PC-3 (cell line): ENCODE measurements around the gene XPA. TPM values are rescaled to one million over a fixed set of nuclear protein-coding genes. Genes with fewer than 3 reads are reported as not detected.

Source experiments
- ATAC-seq: fragments of 200-7000 bp; cut with Tn5 transposase; 2 replicates; pipeline ENCODE4 v1.9.1; 2020; ENCODE audit warnings: mild to moderate bottlenecking, moderate library complexity
- BruUV-seq: library from RNA; stranded (reverse); fragments of 400-500 nt; replicated peaks from 2 replicates; lab custom pipeline; 2021; lab: Mats Ljungman, UMichigan
- CTCF ChIA-PET: fragments of 300-600 bp; sonication (Branson Sonifier 250); formaldehyde crosslinking; loops from one replicate; lab custom pipeline; 2022; ENCODE audit warnings: antibody characterized with exemption; lab: Charles Lee
- POLR2A ChIA-PET: fragments of 300-600 bp; sonication (Branson Sonifier 250); formaldehyde crosslinking; loops from one replicate; lab custom pipeline; 2022; ENCODE audit warnings: antibody characterized with exemption; ENCODE audit not compliant: unreplicated experiment; lab: Charles Lee
- DNase-seq: peaks from one replicate; pipeline ENCODE4 v3.0.0-alpha.2; 2015
- H2AFZ ChIP-seq: fragments of 300-600 bp; sonication (generic); 2 replicates; pipeline ENCODE4 v1.6.0; 2016; ENCODE audit warnings: antibody characterized with exemption, low read length
- H3F3A ChIP-seq: fragments of 300-600 bp; sonication (generic); one replicate; pipeline ENCODE4 v1.6.0; 2017; ENCODE audit warnings: antibody characterized with exemption, low read length, control low read depth, mild to moderate bottlenecking; ENCODE audit not compliant: unreplicated experiment
- H3K27ac ChIP-seq: fragments of 300-600 bp; sonication (generic); 2 replicates; pipeline ENCODE4 v1.5.1; 2016; ENCODE audit warnings: mild to moderate bottlenecking, low read length
- H3K27me3 ChIP-seq: fragments of 300-600 bp; sonication (generic); 2 replicates; pipeline ENCODE4 v1.6.1; 2016; ENCODE audit warnings: low read length, mixed read lengths
- H3K36me3 ChIP-seq: fragments of 300-600 bp; sonication (generic); 2 replicates; pipeline ENCODE4 v1.6.1; 2016; ENCODE audit warnings: low read depth, mixed run types, low read length, mixed read lengths
- H3K4me1 ChIP-seq: fragments of 300-600 bp; sonication (generic); 2 replicates; pipeline ENCODE4 v1.5.1; 2016; ENCODE audit warnings: low read length; ENCODE audit not compliant: insufficient read depth
- H3K4me2 ChIP-seq: fragments of 300-600 bp; sonication (generic); 2 replicates; pipeline ENCODE4 v1.6.0; 2016; ENCODE audit warnings: low read length
- H3K4me3 ChIP-seq: fragments of 300-600 bp; sonication (generic); 2 replicates; pipeline ENCODE4 v1.5.1; 2016; ENCODE audit warnings: mild to moderate bottlenecking, low read length, mixed read lengths
- H3K79me2 ChIP-seq: fragments of 300-600 bp; sonication (generic); 2 replicates; pipeline ENCODE4 v1.6.1; 2017; ENCODE audit warnings: low read length, mixed read lengths
- H3K9ac ChIP-seq: fragments of 300-600 bp; sonication (generic); 2 replicates; pipeline ENCODE4 v1.6.0; 2016; ENCODE audit warnings: mild to moderate bottlenecking, low read length
- H3K9me2 ChIP-seq: fragments of 300-600 bp; sonication (generic); replicated peaks from 2 replicates; pipeline ENCODE4 v1.6.1; 2016; ENCODE audit warnings: mixed run types, low read length, mixed read lengths
- H3K9me3 ChIP-seq: fragments of 300-600 bp; sonication (generic); 2 replicates; pipeline ENCODE4 v1.6.1; 2016; ENCODE audit warnings: low read length, mixed read lengths
- H4K20me1 ChIP-seq: fragments of 300-600 bp; sonication (generic); 2 replicates; pipeline ENCODE4 v1.6.1; 2016; ENCODE audit warnings: low read length, mixed read lengths
- CTCF ChIP-seq: fragments of 300-600 bp; sonication (generic); conservative IDR thresholded peaks from 2 replicates; pipeline ENCODE4 v1.5.1; 2017; ENCODE audit warnings: antibody characterized with exemption, low read depth, mild to moderate bottlenecking, low read length
- EZH2 ChIP-seq: fragments of 300-600 bp; sonication (generic); IDR thresholded peaks from one replicate; pipeline ENCODE4 v1.6.1; 2017; ENCODE audit warnings: antibody characterized with exemption, mild to moderate bottlenecking, low read length; ENCODE audit not compliant: unreplicated experiment
- EZH2phosphoT487 ChIP-seq: fragments of 300-600 bp; sonication (generic); IDR thresholded peaks from 2 replicates; pipeline ENCODE4 v1.6.1; 2018; ENCODE audit warnings: mild to moderate bottlenecking, antibody characterized with exemption, low read length, borderline replicate concordance
- intact Hi-C: fragments of 100-400 bp; cut with micrococcal nuclease; formaldehyde crosslinking; loops from 2 replicates; pipeline ENCODE4 v1.9.0; 2023
- total RNA-seq: library from RNA; depleted of rRNA; stranded (reverse); fragments of >200 nt; gene quantifications from 2 replicates; pipeline ENCODE4 v1.2.3, GENCODE V29; 2014

The XPA gene
- total RNA-seq, 1 experiment from 2014 or later, result 9.4 TPM

GRCh38 chr9:97670586-97670985 lies 26.6 kb downstream of the XPA start:
- Histone ChIP-seq H3K9me2 (no peaks in the 10 kb centered on the region), H3F3A (no peaks in the 10 kb centered on the region), H3K27ac (no peak overlapping the region), H4K20me1 (no peaks in the 10 kb centered on the region), H3K4me2 (no peak overlapping the region), H3K27me3 (no peaks in the 10 kb centered on the region), H3K79me2 (no peaks in the 10 kb centered on the region), H3K4me3 (no peak overlapping the region), H3K4me1 (no peaks in the 10 kb centered on the region), H3K36me3 (peaks cover 76% of the 10 kb centered on the region), H2AFZ (no peak overlapping the region), H3K9ac (no peak overlapping the region), H3K9me3 (no peaks in the 10 kb centered on the region)
- ChIA-PET POLR2A (no interaction called here), CTCF (no interaction called here)
- BruUV-seq, result no TSS peak
- intact Hi-C loops, result no loop called here
- DNase-seq (no peak), ATAC-seq (no peak)
- TF ChIP-seq CTCF, result no peak
- no peak for TF ChIP-seq EZH2
- TF ChIP-seq EZH2phosphoT487, result no peak

GRCh38 chr9:97668485-97668884 lies 28.7 kb downstream of the XPA start:
- no peak overlapping the region for H3K4me3 ChIP-seq
- no peak overlapping the region for H3K27ac ChIP-seq
- no peaks in the 10 kb centered on the region for H3K79me2 ChIP-seq
- ATAC-seq, result no peak
- H3K9me3 ChIP-seq, result no peaks in the 10 kb centered on the region
- TF ChIP-seq CTCF (no peak), EZH2 (no peak), EZH2phosphoT487 (no peak)
- no peak overlapping the region for H3K9ac ChIP-seq
- H3F3A ChIP-seq, result no peaks in the 10 kb centered on the region
- H3K4me1 ChIP-seq, result no peaks in the 10 kb centered on the region
- H3K36me3 ChIP-seq, result peaks cover 65% of the 10 kb centered on the region
- no peaks in the 10 kb centered on the region for H3K9me2 ChIP-seq
- no peaks in the 10 kb centered on the region for H3K27me3 ChIP-seq
- no peak overlapping the region for H3K4me2 ChIP-seq
- POLR2A ChIA-PET, result no interaction called here
- no peak overlapping the region for H2AFZ ChIP-seq
- intact Hi-C loops, result no loop called here
- no peak for DNase-seq
- no peaks in the 10 kb centered on the region for H4K20me1 ChIP-seq
- no TSS peak for BruUV-seq
- CTCF ChIA-PET, result no interaction called here

- no peak overlapping the region for H3K4me2 ChIP-seq
- H3K9me3 ChIP-seq, result no peaks in the 10 kb centered on the region
- H3K9ac ChIP-seq, result no peak overlapping the region
- H3K4me1 ChIP-seq, result no peaks in the 10 kb centered on the region
- intact Hi-C loops, result no loop called here
- DNase-seq (no peak), ATAC-seq (no peak)
- CTCF ChIA-PET, result no interaction called here
- H3K36me3 ChIP-seq, result peaks cover 71% of the 10 kb centered on the region
- no peak overlapping the region for H2AFZ ChIP-seq
- H3K9me2 ChIP-seq, result no peaks in the 10 kb centered on the region
- no peaks in the 10 kb centered on the region for H4K20me1 ChIP-seq
- H3K27me3 ChIP-seq, result no peaks in the 10 kb centered on the region
- H3K27ac ChIP-seq, result no peak overlapping the region
- H3F3A ChIP-seq, result no peaks in the 10 kb centered on the region
- no TSS peak for BruUV-seq
- POLR2A ChIA-PET, result no interaction called here
- H3K4me3 ChIP-seq, result no peak overlapping the region
- no peak for TF ChIP-seq CTCF
- TF ChIP-seq EZH2, result no peak
- H3K79me2 ChIP-seq, result no peaks in the 10 kb centered on the region
Measured at GRCh38 chr9:97666907-97667686, 30.0 kb downstream of the XPA start.
